COLO829 (cell line): Measurements from ENCODE around the gene MYH16.
"Not testable (repeated sequence)": the region's sequence is repeated elsewhere in the genome, so short reads cannot be mapped to it uniquely, and the experiment has no call there.

Source experiments
- DNase-seq: peaks from one replicate; pipeline ENCODE4 v3.0.0; 2012; ENCODE audit warnings: low spot score

MYH16 gene

DNA sequence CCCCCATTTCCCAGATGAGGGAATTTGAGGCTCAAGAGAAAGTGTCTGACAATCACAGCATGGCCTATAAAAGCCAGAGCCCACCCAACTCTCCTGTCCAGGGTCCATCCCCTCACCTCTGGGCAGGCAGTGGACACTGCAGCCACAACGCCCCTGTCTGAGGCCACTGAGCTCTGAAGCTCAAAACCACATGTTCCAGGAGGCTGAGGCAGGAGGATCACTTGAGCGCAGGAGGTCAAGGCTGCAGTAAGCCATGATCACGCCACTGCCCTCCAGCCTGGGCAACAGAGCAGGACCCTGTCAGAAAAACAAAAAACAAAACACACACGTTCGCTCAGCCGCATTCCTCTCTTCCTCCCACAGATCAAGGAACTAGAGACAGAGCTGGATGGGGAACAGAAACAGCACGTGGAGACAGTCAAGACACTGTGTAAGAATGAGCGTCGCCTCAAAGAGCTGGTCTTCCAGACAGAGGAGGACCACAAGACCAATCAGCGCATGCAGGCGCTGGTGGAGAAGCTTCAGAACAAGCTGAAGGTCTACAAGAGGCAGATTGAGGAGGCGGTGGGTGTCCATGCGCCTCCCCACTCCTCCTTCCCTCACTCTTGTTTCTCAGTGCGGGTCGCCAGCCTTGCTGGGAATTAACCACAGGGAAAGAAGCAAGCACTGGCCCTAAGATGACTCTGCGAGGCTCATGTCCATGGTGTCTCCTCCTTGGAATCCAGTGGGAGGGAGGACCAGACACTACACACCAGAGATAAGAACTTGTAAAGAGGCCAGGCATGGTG lies 33.0 kb downstream of the MYH16 start:
- DNase-seq: no peak

DNA sequence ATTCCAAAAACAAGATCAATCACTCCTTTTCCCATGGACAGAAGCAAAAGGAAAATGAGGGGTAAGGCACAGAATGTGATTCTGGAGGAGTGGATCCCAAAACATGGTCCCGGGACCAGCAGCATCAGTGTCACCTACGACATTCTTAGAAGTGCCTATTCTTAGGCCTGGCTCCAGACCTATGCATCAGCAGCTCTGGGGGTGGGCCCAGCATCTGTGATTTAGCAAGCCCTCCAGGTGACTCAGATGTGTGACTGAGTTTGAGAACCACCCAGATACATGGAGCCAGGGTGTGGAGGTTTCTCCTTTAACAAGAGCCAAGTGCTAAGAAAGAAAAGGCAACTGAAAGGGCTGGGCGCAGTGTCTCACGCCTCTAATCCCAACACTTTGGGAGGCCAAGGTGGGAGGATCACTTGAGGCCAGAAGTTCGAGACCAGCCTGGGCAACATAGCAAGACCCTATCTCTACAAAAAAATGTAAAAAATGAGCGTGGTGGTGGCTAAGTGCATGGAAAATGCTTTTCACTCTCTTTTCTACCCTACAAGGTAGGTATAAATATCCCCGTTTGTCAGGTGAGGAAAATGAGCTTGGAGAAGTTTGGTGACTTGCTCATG lies 35.9 kb downstream of the MYH16 start:
- DNase-seq: no peak

DNA sequence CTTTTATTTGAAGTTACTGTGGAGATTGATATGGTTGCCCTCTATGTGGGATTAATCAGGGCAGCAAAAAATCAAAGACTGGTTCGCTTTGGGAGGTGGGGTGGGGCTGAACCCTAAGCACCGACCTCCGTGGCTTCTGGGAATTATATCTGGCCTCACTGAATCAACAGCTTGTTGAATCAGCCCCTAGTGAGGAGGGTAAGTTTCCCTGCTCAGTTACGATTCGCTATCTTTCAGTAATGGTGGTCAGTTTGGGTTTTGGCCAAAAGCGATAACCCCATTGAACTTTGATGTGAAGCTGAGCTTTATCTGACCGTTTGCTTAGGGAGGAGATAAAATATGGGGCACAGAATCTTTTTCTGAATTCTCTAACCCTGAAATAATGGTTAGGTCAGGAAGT lies 36.5 kb downstream of the MYH16 start:
- no peak for DNase-seq

DNA sequence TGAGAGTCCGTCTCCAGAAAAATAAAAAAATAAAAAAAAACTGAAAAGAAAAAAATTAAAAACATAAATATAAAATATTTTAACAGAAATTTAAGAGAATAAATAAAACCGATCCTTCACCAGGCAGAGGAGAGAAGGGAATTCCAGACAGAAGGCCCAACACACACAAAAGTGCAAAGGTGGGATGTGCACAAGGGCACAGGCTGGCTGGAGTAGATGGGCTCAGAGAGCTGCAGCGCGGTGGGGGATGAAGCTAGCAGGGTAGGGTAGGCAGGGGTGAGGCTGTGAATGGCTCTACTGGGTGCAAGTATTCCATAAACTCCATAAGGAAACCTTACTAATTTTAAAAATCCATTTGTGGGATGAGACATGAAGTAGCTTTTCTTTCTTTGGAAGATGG lies 37.4 kb downstream of the MYH16 start:
- DNase-seq: no peak

DNA sequence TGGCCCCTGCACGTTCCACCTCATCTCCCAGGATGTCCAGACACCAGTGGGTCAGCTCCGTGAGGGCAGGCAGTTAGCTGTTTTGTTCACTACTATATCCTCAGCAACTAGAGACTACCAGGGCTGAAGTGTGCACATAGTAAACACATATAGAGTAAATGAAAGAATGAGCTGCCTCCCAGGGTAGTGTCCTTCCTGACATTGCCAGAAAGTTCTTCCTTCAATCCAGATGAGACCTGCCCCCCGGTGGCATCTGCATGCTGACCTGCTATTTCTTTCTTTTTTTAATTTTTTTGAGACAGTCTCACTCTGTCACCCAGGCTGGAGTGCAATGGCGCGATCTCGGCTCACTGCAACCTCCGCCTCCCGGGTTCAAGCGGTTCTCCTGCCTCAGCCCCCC lies 39.1 kb downstream of the MYH16 start:
- DNase-seq: no peak

DNA sequence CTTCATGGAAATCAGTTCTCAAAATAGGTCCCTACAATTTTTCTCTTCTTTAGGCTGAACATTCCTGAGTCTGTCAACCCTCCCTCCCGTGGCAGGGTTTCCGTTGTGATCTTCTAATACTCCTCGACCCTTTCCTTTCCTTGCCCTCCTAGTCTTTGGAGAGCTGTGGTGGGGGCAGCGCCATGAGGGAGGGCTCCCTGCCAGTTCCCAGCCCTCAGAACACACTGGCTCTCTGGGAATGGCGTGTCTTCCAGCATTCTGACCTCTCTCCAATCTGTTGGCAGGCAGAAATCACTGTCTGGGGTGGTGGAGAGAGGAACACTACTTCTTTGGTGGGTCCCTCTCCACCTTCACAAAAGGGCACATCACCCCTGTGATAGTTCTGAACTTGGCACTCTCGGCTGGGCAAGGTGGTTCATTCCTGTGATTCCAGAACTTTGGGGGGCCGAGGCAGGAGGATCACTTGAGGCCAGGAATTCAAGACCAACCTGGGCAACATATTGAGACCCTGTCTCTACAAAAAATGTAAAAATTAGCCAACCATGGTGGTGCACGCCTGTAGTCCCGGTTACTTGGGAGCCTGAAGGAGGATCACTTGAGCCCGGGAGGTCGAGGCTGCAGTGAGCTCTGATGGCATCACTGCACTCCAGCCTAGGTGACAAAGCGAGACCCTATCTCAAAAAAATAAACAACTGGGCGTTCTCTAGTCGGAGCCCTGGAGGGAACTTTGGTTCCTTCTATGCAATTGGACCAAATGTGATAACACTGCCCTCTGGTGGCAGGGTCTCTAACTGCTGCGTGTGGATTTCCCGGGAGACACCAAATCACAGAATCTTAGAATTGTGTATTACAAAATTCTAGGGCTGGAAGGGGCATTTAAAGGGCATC lies 39.9 kb downstream of the MYH16 start:
- DNase-seq: peak; percentile 87

DNA sequence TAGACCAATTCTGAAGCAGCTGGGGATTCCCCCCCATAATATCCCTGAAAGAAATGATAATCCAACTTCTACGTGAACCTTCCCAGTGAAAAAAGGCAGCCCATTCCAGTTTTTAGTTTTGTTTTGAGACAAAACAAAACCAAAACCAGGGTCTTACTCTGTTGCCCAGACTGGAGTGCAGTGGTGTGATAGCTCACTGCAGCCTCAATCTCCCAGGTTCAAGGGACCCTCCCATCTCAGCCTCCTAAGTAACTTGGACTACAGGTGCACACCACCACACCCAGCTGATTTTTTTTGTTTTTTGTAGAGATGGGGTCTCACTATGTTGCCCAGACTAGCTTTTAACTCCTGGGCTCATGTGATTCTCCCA lies 40.5 kb downstream of the MYH16 start:
- DNase-seq: no peak

DNA sequence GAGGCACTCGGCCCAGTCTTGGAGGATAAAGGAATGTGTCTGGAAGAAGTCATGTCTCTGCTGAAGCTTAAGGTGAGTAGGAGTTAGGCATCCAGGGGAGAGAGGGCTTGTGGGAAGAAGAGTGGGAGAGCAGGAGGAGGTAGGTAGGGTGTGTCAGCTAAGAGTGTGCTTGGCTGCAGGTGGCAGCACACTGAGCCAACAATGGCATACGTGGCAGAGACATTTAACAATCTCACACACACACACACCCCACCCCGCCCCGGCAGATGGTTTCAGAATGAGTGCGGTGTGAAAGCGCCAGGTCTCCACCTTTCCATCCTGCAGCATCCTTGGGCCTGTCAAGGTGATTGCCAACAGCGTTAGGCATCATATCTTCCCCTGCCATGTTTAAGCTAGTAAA lies 41.9 kb downstream of the MYH16 start:
- DNase-seq: no peak

DNA sequence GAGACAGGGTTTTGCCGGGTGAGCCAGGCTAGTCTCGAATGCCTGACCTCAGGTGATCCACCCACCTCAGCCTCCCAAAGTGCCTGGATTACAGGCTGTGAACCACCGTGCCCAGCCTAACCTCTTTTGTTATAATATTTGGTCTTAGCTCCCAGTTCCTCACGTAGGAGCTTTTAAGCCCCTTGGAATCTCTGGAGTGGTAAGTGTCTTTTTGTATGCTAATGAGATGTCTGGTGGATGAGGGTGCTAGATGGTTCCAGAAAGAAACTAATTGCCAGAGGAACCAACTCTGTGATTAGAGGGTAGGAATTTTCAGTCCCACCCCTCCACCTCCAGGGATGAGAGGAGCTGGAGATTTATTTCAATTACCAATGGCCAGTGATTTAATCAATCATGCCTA lies 47.7 kb downstream of the MYH16 start:
- no peak for DNase-seq

DNA sequence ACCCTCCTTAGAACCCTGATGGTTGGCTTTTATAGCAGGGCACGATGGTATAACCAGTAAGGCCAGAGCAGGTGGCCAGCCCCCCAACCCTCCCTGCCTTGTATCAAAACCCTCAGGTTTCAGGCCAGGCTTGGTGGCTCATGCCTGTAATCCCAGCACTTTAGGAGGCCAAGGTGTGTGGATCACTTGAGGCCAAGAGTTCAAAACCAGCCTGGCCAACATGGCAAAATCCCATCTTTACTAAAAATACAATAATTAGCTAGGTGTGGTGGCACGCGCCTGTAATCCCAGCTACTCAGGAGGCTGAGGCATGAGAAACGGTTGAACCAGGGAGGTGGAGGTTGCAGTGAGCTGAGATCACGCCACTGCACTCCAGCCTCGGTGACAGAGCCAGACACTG lies 50.0 kb downstream of the MYH16 start:
- not testable (repeated sequence) for DNase-seq

DNA sequence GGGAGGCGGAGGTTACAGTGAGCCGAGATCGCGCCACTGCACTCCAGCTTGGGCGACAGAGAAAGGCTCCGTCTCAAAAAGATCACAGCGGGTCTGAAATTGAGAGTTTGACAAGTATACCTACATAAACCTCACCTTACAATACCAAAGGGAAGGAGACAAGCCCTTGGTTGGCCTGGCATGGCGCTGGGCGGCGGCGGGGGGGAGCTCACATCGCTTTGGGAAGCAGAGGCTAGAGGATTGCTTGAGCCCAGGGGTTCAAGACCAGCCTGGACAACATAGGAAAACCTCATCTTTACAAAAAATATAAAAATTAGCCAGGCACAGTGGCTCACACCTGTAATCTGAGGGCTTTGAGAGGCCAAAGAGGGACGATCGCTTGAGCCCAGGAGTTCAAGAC lies 51.9 kb downstream of the MYH16 start:
- no peak for DNase-seq

DNA sequence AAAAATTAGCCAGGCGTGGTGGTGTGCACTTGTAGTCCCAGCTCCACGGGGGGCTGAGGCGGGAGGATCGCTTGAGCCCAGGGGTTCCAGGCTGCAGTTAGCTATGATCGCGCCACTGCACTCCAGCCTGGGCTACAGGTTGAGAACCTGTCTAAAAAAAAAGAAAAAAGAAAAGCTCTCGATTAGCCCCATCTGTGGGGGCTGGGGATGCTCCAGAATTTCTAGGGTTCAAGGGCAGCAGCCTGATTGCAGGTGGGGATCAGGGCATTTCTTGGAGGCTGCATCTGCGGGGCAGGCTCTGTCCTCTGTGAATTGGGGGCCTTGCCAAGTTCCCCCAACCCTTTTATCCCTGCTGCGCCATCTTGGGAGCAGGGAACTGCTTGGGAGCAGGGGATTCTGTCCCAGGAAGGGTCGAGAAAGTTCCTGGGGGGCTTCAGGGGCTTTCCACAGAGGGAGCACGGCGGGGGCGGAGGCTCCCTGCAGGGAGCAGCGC lies 52.4 kb downstream of the MYH16 start:
- no peak for DNase-seq

DNA sequence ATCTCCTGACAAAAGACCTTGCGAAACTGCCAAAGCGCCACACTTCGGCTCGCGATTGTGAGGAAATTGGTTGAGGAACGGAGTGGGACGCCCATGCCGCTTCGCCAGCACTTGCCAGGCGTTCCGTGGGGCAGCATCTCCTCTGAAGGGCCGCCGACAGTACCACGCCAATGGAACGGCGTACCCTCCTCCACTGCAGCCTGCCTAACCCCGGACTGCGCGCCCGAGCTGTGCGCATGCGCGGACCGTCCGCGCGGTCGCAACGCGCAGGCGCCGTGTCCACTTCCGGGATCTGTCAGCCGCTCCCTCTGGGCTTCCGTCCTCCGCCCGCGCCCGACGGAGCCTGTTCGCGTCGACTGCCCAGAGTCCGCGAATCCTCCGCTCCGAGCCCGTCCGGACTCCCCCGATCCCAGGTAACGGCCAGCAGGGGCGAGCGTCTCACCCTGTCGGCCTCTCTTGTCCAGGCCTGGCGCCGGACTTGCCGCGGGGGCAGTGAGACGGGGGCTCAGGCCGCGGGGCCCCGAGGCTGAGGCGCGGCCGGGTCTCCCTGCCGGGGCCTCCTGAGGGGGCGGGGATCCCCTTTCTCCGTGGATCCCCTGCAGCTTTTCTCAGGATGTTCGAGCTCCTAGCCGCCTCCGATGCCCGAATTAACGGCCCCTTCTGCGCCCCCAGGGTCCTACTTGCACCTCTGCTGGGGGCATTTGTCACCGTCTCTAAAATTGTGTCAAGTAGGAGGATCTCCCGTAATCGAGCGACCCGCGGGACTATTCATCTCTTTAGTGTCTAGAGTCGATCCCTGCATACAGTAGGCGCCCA lies 53.2 kb downstream of the MYH16 start, which contains the start of gene ARPC1A:
Gene ARPC1A (plus strand): TSS at position 307 of the 816 bp plus-strand sequence. CDS start 7,456 bp downstream, outside the sequence.
- DNase-seq: peak; percentile 97

DNA sequence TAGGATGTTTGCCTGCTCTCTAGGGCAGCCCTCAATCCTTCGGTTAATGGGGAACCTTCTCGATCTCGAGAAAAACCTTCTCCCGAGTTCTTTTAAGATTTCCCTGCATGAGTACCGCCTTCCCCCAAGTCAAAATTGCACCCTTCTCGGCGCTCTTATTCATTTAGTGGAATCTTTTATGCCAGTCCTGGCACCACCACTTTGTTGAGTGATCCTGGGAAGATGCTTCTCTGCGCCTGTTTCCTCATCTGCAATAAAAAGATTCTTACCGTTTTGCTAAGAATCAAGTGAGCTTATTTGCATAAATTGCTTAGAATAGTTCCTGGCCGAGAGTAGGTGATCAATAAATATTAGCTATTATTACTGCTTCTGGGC lies 53.8 kb downstream of the MYH16 start:
- DNase-seq: no peak

DNA sequence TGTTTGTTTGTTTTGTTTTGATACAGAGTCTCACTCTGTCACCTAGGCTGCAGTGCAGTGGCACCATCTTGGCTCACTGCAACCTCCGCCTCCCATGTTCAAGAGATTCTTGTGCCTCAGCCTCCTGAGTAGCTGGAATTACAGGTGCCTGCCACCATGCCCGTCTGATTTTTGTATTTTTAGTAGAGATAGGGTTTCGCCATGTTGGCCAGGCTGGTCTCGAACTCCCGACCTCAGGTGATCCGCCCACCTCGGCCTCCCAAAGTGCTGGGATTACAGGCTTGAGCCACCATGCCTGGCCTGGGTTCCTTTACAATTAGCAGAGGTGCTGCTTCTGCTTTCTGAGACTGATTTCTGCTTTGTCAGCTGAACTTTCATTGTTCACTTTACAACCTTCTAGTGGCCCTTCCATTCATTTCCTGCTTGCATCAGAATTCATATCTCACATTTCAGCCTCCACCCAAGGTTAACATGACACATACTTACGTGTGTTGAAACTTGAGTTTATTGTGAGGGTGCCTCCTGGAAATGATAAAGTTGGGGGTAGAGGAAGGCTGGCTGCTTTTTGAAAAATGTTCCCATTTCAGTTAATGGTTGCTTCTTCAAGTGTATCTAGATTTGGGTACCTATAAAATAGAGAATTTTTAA lies 57.8 kb downstream of the MYH16 start:
- not testable (repeated sequence) for DNase-seq

DNA sequence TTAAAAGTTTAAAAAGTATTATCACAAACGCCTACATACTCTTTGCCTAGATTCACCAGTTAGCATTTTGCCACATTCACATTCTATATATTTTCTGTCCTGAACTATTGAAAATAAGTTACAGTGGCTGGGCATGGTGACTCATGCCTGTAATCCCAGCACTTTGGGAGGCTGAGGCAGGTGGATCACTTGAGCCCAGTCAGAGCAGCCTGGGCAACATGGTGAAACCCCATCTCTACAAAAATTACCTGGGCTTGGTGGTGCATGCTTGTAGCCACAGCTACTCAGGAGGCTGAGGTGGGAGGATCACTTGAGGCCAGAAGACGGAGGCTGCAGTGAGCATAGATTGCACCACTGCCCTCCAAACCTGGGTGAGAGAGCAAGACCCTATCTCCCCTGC lies 58.4 kb downstream of the MYH16 start:
- no peak for DNase-seq

DNA sequence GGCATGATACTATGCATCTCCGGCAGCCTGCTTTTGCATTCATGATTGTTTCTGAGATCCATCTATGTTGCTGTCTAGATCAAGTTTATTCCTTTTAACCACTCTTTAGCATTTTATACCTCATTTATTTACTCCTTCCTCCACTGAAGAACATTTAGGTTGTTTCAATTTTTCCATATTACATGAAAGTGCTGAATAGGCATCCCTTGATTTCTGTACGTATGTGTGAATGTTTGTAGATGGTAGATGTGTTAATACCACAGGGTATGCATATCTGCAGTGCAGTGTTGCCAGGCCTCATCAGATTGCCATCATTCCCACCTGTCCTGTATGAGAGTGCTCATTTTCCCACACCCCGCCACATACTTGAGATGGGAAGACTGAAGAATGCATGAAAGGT lies 67.0 kb downstream of the MYH16 start:
- DNase-seq: no peak

DNA sequence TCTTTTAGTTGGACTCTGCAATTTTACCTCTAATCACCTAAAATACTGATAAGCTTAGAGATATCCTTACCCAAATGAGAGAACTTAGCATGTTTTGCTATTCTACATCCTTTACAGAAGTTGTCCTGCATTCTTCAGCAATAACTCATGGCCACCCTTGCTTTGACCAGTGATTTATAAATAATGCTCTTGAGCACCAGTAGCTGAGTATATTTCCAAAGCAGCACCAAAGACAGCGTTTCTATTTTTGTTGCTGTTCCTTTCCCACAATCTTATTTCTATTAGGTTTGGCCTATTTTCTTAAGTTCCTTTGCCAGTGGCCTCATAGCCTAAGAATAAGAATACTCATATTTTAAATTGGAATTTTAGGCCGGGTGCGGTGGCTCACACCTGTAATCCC lies 68.0 kb downstream of the MYH16 start:
- DNase-seq: no peak

DNA sequence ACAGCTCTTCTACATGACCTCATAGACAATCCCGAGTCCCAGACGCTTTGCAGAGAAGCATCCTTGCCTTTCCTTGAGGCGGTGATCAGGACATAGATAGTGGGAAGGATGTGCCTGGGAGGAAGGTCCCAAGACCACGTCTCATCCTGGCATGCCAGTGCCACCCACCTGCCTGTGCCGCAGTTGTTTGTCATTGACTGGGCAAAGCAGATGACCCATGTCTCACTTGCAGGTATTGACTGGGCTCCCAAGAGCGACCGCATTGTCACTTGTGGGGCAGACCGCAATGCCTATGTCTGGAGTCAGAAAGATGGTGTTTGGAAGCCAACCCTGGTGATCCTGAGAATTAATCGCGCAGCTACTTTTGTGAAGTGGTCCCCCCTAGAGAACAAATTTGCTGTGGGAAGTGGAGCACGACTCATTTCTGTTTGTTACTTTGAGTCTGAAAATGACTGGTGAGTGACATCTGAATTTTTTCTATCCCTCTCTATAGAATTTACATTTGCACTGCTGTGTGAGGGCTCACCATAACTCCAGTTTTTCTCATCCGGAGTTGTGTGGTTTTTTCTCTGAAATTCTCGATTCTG lies 71.5 kb downstream of the MYH16 start:
- no peak for DNase-seq

DNA sequence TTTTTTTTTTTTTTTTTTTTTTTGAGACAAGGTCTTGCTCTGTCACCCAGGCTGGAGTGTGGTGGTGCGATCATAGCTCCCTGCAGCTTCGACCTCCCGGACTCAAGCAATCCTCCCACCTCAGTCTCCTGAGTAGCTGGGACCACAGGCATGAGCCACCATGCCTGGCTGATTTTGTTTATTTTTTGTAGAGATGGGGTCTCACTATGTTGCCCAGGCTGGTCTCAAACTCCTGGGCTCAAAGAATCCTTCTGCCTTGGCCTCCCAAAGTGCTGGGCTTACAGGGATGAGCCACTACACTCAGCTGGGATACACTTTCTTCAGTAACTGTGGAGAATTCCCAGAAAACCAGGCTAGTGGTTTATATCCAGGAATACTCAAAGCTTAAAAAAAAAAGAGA lies 78.0 kb downstream of the MYH16 start:
- DNase-seq: not testable (repeated sequence)

DNA sequence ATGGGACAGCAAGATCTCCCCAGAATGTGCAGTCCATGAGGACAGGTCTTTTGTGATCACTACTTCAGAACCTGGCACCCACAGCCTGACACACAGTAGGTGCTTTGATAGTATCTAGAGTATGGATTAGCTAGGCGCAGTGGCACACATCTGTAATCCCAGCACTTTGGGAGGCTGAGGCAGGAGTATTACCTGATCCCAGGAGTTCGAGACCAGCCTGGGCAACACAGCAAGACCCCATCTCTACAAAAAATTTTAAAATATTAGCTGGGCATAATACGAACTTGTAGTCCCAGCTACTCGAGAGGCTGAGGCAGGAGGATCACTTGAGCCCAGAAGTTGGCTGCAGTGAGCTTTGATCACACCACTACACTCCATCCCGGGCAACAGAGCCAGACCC lies 79.6 kb downstream of the MYH16 start:
- DNase-seq: no peak
